MM.1S (cell line): ENCODE measurements around the gene LRRIQ4.

Source experiments
- CTCF ChIP-seq: fragments of 300-600 bp; sonication (generic); IDR thresholded peaks from 2 replicates; pipeline ENCODE4 v1.5.1; 2016; ENCODE audit warnings: antibody characterized with exemption, low read length, mixed read lengths
- EZH2 ChIP-seq: fragments of 300-600 bp; sonication (generic); optimal IDR thresholded peaks from 2 replicates; pipeline ENCODE3; 2017; ENCODE audit warnings: low read depth, mild to moderate bottlenecking, antibody characterized with exemption, low read length, mixed read lengths
- EZH2phosphoT487 ChIP-seq: fragments of 300-600 bp; sonication (generic); IDR thresholded peaks from 2 replicates; pipeline ENCODE4 v1.6.1; 2018; ENCODE audit warnings: antibody characterized with exemption, low read length

- TF ChIP-seq CTCF (no peak), EZH2phosphoT487 (no peak), EZH2 (no peak)
Measured at GRCh38 chr3:169809230-169809795, 3.4 kb upstream of the LRRIQ4 start.
